HG03025 (cell line): ENCODE results near the gene COL27A1.

Experiments
- ATAC-seq: cut with Tn5 transposase; IDR thresholded peaks from one replicate; pipeline ENCODE4 v1.9.1; 2021; ENCODE audit warnings: mild to moderate bottlenecking, moderate library complexity; ENCODE audit not compliant: unreplicated experiment, low FRiP score

COL27A1 gene

DNA sequence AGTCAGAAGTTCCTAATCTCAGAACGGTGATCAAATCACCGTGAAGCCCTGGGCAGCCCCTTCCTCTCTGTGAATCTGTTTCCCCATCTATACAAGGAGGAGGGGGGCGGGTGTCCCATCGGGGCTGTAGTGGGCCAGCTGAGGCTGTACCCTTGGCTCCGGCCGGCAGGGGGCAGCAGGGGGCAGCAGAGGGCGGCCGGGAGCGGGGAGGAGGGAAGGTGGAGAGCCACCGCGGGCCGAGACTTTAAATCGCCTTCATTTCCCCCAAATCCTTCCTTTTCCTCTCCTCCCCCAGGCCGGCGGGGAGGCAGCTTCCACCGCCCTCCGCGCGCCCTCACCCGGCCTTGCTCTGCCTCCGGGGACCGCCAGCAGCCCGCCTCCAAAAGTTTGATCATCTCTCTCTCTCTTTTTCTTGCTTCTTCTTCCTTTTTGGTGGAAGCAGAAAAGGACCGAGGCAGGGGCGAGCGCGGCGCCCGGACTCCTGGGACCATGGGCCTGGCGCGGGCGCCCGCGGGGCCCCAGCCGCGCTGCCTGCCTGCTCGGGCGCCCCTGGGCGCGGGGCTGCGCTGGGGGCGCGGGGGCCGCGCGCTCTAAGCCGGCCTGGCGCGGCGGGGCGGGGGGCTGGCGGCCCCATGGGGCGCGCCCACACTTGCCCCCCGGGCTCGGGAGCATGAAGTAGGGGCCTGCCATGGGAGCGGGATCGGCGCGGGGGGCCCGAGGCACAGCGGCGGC is at the start of gene COL27A1:
Gene COL27A1 (plus strand): TSS at position 275 of the 732 bp plus-strand sequence. CDS start 414 bp downstream, at position 689.
- ATAC-seq = peak; percentile 57

DNA sequence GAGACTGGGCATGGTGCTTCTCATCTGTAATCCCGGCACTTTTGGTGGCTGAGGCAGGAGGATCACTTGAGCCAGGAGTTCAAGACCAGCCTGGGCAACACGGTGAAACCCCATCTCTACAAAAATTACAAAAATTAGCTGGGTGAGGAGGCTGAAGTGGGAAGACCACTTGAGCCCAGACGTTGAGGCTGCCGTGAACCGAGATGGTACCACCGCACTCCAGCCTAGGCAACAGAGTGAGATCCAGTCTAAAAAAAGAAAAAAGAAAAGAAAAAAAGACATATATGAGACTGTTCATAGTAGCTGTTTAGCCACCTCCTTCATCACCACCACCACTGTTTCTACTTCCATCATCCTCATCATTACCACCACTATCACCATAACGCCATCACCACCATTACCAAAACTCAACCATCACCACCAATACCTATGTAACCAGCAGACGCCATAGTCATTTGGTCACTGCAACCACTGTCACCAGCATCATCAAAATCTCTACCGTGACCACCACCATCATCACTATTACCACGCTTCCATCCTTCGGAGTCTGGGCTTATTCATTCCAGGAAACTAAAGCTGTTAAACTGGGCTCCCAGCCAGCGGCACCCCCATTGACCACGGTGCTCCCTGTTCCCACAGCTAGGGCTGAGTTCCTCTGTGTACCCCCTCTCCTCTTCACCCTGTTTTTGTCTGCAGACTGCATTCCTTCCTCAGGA is 47.9 kb upstream of the COL27A1 start:
- no peak for ATAC-seq

DNA sequence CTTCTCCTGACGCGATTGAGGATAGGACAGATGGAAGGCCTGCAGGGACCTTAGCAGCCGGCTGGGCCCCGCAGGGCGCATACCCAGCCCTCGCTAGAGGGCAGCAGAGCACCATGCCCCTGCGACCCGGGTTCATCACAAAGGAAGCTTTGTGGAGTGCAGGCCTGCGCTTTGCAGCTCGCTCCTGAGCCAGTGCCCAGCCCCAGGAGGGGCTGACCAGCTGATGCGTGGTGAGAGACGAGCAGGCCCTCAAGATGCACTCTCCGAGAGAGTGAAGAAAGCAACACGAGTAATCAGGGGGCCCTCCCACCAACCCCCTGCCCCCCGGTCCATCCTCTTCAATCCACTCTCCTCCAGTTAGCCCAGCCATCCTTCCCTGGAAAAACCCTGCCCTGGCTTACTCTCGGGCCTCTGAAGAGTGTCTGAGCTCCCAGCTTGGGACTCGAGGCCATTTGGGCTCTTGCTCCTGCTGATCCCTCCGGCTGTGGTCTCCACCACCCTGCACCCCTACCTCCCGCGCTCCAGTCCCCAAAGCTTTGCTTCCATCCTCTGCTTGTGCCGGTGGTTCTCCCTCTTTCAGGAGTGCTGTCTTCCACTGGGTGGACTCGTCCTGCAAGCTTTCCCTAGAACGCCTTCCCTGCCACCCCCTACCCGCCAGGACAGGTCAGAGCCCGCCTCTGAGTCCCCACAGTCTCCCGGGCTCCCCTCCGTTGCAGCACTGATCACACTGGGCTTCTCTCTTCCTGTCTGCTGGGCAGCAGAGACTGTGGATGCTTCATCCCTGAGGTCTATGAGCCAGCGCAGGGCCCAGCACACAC is 47.1 kb upstream of the COL27A1 start:
- ATAC-seq = peak; percentile 49

DNA sequence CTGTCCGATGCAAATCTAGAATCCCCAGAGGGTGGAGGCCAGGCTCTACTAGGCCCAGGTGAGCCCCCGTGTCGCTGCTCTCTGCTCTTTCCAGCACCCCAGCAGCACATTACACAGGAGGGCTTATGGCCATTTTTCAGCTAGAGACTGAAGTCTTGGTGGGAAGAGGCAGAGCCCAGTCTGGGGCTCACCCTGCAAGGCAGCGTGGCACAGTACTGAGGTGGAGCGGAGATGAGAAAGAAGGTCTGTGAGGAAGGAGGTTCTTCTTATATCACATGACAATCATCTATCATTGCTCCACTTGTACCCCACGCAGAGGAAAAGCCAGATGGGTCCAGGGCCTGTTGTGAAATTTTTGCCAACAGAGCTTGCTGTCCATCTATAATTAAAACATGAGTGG is 46.2 kb upstream of the COL27A1 start:
- ATAC-seq = no peak

DNA sequence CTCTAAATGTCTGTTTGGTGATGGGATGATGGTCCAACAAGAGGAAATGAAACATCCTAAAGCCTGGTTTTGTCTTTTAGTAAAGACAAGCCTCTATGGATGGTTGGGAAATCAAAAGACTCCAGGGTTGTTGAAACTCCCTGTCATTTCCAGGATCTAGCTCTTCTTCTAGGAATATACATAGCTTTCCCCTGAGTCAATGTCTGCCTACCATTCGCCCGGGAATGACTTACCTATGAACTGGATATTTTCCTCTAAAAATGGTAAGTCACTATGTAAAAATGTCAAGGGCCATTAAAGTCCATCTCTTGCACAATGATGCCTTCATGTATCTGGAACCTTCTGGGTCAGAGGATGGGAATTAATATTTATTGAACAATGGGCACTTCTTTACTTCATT is 45.2 kb upstream of the COL27A1 start:
- ATAC-seq = no peak

DNA sequence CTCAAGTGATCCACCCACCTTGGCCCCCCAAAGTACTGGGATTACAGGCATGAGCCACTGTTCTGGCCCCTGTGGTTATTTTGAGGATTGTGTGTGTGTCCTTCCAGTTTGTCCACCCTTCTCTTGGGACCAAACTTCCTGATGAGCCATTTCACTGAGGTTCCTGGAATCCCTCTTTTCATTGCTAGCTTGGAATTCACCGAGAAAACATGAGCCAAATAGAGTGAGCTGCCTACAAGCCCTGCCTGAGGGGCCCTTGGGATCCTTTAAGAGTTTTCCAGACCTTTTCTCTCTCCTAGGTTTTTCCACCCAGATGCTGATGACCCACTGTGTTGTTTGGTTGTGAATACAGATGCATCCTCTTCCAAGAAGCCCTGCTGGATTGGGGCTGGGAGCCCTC is 43.0 kb upstream of the COL27A1 start:
- ATAC-seq = no peak

DNA sequence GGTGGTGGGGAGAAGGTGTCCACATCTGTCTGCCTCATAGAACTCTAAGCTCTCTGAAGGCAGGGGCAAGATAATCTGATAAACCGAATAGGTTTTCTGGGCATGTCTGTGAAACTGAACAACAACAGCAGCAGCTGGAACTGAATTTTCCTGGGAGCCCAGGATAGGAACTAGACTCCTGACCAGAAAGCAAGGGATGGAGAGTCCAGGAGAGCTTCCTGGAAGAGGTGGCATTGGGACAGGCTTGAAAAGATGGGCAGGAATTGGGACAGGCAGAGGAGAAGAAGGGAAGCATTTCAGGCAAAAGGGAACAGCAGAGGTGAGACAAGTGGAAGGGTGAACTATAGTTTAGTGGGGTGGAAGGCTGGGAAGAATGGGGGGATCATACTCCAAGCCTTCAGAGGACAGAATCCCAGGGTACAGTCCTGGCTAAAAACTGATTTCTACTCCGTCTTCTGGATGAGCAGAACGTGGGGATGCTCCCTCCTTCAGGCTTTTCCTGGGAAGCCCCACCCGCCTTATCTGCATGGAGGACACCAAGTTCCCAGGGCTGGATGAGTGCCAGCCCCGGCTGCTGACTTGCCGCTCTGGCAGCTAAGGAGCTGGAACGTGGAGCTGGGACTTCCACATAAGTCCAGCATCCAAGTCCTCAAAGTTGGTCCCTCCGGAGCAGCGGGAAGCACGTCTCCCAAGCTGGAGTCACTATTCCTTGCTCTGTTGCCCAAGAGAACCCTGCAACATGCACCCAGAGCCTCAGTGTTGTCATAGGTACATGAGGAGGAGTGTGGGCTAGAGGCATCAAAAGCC is 42.4 kb upstream of the COL27A1 start:
- no peak for ATAC-seq

DNA sequence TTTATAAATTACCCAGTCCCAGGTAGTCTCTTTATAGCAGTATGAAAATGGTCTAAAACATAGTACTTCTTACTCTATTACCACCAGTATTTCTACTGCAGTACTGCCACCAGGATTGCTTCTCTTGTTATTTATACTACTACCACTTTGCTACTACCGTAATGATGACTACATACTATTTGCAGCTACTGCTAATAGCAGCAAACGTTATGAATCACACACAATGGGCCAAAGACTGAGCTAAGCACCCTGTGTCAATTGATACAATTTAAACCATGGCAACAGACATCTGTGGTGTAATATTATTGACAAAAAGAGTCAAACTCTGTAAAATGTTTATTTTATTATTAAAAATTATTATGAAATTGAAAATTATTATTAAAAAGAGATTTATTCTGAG is 41.0 kb upstream of the COL27A1 start:
- no peak for ATAC-seq

DNA sequence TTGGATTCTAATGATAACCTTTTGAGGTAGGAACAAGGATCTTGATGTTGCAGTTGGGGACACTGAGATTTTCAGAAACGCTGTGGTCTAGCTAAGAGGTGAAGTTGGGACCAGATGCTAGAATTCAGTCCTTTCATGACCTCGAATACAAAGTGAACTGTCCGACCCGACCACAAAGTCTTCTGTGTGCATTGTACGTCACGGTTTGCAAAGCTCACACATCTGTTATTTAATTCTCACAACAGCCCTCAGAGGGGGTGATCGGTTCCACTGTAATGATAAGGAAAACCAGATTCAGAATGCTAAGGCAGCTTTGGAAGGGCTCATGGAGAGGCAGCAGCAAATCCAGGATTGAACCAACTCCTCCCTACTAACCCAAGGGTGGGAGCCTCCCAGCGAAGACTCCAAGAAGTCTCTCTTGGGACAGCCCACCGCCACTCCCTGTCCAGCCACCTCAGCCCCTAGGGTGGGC is 39.6 kb upstream of the COL27A1 start:
- no peak for ATAC-seq

DNA sequence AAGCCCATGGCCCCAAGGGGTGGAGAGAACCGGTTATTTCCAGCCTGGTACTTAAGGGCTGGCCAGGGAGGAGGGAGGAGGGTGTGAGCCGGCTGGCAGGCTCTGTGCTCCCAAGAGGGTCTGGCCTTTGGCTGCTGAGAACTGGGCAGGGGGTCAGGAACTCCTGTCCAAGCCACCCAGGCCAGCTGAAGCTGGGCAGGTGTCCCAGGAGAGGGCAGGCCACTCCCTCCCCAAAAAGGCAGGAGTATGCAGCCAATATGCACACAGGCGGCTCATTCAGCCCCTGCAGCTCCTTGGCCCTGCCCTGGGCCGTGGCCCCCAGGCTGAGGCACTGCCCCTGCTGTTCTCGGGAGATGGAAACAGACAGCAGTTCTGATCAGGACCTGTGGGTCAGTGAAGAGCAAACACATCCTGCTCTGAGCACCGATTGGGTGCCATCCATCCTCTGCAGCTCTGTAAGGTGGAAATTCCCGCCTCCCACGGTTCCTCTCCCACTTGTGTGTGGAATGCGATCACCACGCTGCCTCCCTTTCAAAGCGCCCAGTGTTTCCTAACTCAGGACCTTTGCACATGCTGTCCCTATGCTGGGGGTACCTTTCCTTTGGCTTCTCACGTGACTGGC is 39.1 kb upstream of the COL27A1 start:
- no peak for ATAC-seq

DNA sequence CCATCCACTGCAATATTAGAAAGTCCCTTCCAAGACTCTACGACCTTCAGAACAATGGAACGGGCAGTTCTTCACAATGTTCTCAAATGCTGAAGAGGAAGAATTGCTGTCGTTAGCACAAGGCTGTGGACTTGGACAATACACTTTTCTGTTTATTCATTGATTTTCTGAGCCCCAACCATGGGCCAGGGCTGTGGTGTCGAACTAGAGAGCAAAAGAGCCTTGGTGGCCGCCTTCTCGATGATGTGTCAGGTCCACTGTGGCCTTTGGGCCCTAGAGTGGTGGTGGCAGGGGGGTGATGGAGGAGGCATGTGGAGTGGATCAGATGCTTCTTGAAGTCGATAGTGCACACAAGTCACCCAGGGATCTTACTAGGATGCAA is 37.7 kb upstream of the COL27A1 start:
- no peak for ATAC-seq

DNA sequence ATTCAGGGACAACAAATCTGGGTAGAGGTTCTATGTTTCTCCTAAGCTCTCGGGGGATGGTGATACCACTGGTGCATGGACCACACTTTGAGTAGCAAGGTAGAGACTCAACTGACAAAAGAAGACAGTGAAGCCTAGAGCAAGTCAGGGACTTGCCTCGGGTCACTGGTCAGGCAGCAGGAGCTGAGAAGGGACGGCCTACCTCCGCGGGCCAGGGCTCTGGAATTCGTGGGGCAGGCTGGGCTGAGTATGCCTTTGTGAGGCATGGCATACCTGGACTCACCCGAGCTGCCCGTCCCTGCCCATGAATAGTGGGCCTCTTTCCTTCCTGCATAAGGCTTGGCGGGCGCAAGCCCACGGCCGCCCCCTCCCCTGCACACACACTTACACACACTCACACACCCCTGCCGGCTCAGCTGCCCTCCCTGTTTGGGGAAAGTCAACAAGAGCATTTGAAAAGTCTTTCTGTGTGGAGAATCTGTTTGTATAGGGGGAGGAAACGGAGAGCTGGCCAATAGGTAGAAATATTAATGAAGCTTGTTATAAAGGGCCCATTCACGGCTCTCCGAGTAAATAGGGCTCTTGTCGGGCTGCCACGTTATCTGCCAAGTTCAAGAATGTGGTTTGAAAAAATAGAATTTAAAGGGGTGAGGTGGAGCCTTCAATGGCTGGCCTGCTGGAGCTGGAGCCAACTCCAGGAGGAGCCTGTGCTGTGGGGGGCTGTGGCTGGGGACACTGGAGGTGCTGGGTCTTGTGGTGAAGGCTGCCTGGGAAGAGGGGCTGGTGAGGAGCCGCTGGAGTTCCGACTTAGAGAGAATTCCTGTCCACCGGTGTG is 37.1 kb upstream of the COL27A1 start:
- no peak for ATAC-seq

DNA sequence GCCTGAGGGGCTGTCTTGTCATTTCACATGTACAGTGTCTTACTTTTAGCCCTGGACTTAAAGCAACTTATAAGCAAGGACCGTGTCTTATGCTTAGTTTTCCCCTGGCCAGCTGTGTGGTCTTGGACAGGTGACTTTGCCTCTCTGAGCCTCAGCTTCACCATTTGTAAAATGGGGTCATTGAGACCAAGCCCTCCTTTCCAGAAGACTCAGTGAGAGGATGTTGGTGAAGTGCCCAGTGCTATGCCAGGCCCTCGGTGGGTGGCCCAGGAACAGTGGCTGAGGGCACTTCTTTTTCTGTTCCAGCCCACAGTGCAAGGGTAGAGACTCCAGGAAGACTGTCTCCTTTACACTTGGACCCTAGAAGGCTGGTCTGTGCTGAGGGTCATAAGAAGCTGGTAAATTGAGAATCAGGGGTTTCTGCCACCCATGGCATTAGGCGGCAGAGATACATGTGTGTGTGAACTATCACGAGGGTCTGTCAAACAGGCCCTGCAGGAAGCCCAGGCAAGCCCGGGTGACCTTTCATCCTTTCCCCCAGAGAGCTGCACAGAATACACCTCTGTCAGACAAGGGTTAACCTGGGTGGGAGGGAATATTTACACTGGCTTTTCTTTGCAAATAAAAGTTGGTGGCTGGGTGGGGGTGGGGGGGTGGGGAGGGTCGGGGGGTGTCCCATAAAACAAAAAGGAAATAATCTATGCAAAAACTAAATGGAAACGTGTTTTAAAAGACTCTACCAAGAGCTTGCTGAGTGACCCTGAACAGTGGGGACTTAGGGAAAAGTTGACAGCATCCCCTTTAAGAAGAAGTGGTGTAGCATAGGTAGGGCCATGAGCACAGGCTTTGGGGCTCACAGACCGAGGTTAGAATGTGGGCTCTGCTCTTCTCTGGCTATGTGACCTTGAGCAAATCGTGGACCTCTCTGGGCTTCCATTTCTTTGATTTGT is 35.8 kb upstream of the COL27A1 start:
- no peak for ATAC-seq

DNA sequence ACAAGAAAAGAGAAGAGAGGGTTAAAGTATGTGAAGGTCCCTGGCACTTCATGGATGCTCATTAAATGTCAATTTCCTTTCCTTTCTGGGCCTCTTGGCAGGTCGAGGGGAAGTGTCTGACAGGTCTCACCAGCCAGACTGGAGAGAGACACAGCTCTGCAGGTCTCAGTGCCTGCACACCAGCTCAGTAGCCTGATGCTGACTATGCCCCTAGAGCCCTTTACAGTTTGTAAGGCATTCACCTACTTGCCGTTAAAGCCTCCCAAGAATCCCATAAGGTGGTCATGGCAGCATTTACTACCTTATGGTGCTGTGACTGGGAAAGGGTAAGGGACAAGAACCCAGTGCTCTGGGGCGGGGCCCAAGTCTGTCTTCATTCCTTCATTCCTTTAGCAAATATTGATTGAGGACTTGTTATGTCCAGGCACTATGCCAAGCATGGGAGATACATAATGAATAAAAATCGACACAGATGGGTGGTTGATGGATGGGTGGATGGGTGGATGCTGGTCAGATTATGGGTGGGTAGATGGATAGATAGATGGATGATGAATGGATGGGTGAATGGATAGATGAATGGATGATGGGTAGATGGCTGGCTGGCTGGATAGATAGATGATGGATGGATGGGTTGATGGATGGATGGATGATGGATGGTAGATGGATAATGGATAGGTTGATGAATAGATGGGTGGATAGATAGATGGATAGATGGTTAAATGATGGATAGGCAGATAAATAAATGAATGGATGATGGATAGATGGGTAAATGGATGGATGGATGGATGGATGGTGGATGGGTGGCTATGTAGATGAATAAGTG is 34.9 kb upstream of the COL27A1 start:
- ATAC-seq = no peak

DNA sequence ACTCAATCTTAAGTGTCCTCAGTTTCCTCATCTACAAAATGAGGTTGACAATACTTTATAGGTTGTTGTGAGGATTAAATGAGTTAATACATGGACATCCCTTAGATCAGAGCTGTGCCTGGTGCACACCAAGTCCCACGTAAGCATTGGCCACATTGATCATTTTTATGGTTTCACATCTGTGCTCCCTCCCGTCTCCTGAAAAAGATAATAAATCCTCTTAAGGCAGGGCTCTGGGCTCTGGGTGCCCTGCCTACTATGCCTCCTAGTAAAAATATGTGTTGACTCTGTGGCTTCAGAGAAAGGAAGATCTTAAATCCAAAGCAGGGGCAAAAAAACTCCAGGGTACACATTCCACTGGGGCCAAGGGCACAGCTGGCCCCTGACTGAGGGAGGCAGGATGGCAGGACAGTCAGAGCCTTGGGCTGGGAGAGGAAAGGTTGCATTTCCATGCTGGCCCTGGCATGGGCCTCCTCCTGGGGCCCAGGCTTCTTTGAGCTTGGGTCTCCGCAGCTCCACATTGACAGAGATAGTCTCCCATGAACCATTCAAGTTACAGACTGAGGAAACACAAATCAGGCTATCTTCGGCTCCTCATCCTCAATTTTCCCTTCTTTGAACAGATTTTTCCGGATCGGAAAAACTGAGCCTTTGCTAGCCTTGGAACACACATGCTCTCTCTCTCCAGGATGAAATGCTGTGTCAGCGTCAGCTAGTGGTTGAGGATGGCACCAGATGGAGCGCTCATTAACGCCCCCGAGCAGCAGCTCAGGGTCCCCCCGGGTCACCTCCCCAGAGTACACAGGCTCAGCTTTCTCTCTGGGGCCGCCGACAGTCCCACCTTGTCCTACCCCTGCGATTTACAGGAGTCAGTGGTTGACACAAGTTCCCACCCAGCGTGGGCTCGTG is 33.9 kb upstream of the COL27A1 start:
- no peak for ATAC-seq
